DOHH2 (cell line): ENCODE results near the gene TWSG1.

ENCODE experiments used
- H3F3A ChIP-seq: fragments of 200-600 bp; sonication (generic), shearing (Covaris generic); 2 replicates; pipeline ENCODE4 v1.6.0; 2016; ENCODE audit warnings: antibody characterized with exemption, mild to moderate bottlenecking; ENCODE audit not compliant: control insufficient read depth, insufficient read depth
- H3K27ac ChIP-seq: fragments of 200-600 bp; sonication (generic); 2 replicates; pipeline ENCODE4 v1.5.1; 2014; ENCODE audit warnings: low read depth, mild to moderate bottlenecking, low read length, moderate library complexity
- H3K27me3 ChIP-seq: fragments of 200-600 bp; sonication (generic); 2 replicates; pipeline ENCODE4 v1.6.1; 2014; ENCODE audit warnings: mild to moderate bottlenecking, low read length, mixed read lengths; ENCODE audit not compliant: control insufficient read depth
- H3K36me3 ChIP-seq: fragments of 200-600 bp; sonication (generic); 2 replicates; pipeline ENCODE4 v1.6.1; 2014; ENCODE audit warnings: mild to moderate bottlenecking, low read length, moderate library complexity, mixed read lengths; ENCODE audit not compliant: control insufficient read depth
- H3K4me1 ChIP-seq: fragments of 200-600 bp; sonication (generic); 2 replicates; pipeline ENCODE4 v1.6.1; 2014; ENCODE audit warnings: mild to moderate bottlenecking, low read length, mixed read lengths; ENCODE audit not compliant: control insufficient read depth
- H3K4me2 ChIP-seq: fragments of 200-600 bp; sonication (generic); 2 replicates; pipeline ENCODE4 v1.6.0; 2014; ENCODE audit warnings: mild to moderate bottlenecking, low read length, moderate library complexity
- H3K4me3 ChIP-seq: fragments of 200-600 bp; sonication (generic); 2 replicates; pipeline ENCODE4 v1.5.1; 2014; ENCODE audit warnings: mild to moderate bottlenecking, low read length, mixed read lengths
- H3K79me2 ChIP-seq: fragments of 200-600 bp; sonication (generic); 2 replicates; pipeline ENCODE4 v1.6.1; 2014; ENCODE audit warnings: mild to moderate bottlenecking, low read length, mixed read lengths; ENCODE audit not compliant: control insufficient read depth
- H3K9me2 ChIP-seq: fragments of 200-600 bp; sonication (generic); replicated peaks from 2 replicates; pipeline ENCODE4 v1.6.1; 2014; ENCODE audit warnings: mild to moderate bottlenecking, low read length, mixed read lengths; ENCODE audit not compliant: control insufficient read depth
- H3K9me3 ChIP-seq: fragments of 200-600 bp; sonication (generic); 2 replicates; pipeline ENCODE4 v1.6.1; 2014; ENCODE audit warnings: antibody characterized with exemption, low read length, mixed read lengths; ENCODE audit not compliant: control insufficient read depth, insufficient read depth
- H4K20me1 ChIP-seq: fragments of 200-600 bp; sonication (generic); 2 replicates; pipeline ENCODE4 v1.6.0; 2014; ENCODE audit warnings: low read depth, mild to moderate bottlenecking, antibody characterized with exemption, low read length, moderate library complexity; ENCODE audit not compliant: control insufficient read depth, insufficient read depth
- CTCF ChIP-seq: fragments of 200-600 bp; sonication (generic); IDR thresholded peaks from one replicate; pipeline ENCODE4 v1.5.1; 2014; ENCODE audit warnings: antibody characterized with exemption, mild to moderate bottlenecking, low read depth, low read length; ENCODE audit not compliant: poor library complexity, severe bottlenecking
- EZH2phosphoT487 ChIP-seq: fragments of 200-600 bp; sonication (generic); IDR thresholded peaks from 2 replicates; pipeline ENCODE4 v1.6.1; 2017; ENCODE audit warnings: borderline replicate concordance, mild to moderate bottlenecking, antibody characterized with exemption, low read length, moderate library complexity, mixed read lengths

The TWSG1 gene

GRCh38 chr18:9325716-9326115, 8.9 kb upstream of the TWSG1 start:
- no peak for TF ChIP-seq CTCF
- no peak for TF ChIP-seq EZH2phosphoT487
- no peaks in the 10 kb centered on the region for H3F3A ChIP-seq
- no peaks in the 10 kb centered on the region for H3K9me2 ChIP-seq
- no peak overlapping the region for H3K4me2 ChIP-seq
- H3K36me3 ChIP-seq: no peaks in the 10 kb centered on the region
- H3K27ac ChIP-seq: no peak overlapping the region
- peaks cover 4% of the 10 kb centered on the region for H3K27me3 ChIP-seq
- H3K9me3 ChIP-seq: no peaks in the 10 kb centered on the region
- H4K20me1 ChIP-seq: no peaks in the 10 kb centered on the region
- no peaks in the 10 kb centered on the region for H3K79me2 ChIP-seq
- H3K4me1 ChIP-seq: no peaks in the 10 kb centered on the region
- no peak overlapping the region for H3K4me3 ChIP-seq

GRCh38 chr18:9328776-9329175, 5.8 kb upstream of the TWSG1 start:
- Histone ChIP-seq H4K20me1 (no peaks in the 10 kb centered on the region), H3K27ac (no peak overlapping the region), H3K9me3 (no peaks in the 10 kb centered on the region), H3K4me3 (no peak overlapping the region), H3K4me2 (no peak overlapping the region), H3K36me3 (no peaks in the 10 kb centered on the region), H3K27me3 (peaks cover 4% of the 10 kb centered on the region), H3K79me2 (no peaks in the 10 kb centered on the region), H3K4me1 (no peaks in the 10 kb centered on the region; the same call in 1 of the 2 replicates), H3F3A (no peaks in the 10 kb centered on the region), H3K9me2 (no peaks in the 10 kb centered on the region)
- no peak for TF ChIP-seq EZH2phosphoT487
- TF ChIP-seq CTCF: no peak

GRCh38 chr18:9329471-9329870, 5.1 kb upstream of the TWSG1 start:
- Histone ChIP-seq H3F3A (no peaks in the 10 kb centered on the region), H3K27ac (no peak overlapping the region), H4K20me1 (no peaks in the 10 kb centered on the region), H3K4me3 (no peak overlapping the region), H3K4me2 (no peak overlapping the region), H3K4me1 (peaks cover 4% of the 10 kb centered on the region; the same call in 1 of the 2 replicates), H3K79me2 (no peaks in the 10 kb centered on the region), H3K9me2 (no peaks in the 10 kb centered on the region), H3K36me3 (no peaks in the 10 kb centered on the region), H3K9me3 (no peaks in the 10 kb centered on the region), H3K27me3 (peaks cover 4% of the 10 kb centered on the region)
- TF ChIP-seq EZH2phosphoT487 (no peak), CTCF (no peak)

GRCh38 chr18:9330419-9330818, 4.2 kb upstream of the TWSG1 start:
- H3K79me2 ChIP-seq: peaks cover 4% of the 10 kb centered on the region
- no peak overlapping the region for H3K4me3 ChIP-seq
- peaks cover 7% of the 10 kb centered on the region for H3K4me1 ChIP-seq
- H3K27ac ChIP-seq: no peak overlapping the region
- peaks cover 4% of the 10 kb centered on the region for H3K27me3 ChIP-seq
- no peaks in the 10 kb centered on the region for H3K9me2 ChIP-seq
- H3K9me3 ChIP-seq: no peaks in the 10 kb centered on the region
- H3K36me3 ChIP-seq: no peaks in the 10 kb centered on the region
- TF ChIP-seq EZH2phosphoT487 (no peak), CTCF (no peak)
- no peaks in the 10 kb centered on the region for H3F3A ChIP-seq
- no peak overlapping the region for H3K4me2 ChIP-seq
- no peaks in the 10 kb centered on the region for H4K20me1 ChIP-seq
